Measurements from ENCODE around the gene N4BP2L1.

DNA sequence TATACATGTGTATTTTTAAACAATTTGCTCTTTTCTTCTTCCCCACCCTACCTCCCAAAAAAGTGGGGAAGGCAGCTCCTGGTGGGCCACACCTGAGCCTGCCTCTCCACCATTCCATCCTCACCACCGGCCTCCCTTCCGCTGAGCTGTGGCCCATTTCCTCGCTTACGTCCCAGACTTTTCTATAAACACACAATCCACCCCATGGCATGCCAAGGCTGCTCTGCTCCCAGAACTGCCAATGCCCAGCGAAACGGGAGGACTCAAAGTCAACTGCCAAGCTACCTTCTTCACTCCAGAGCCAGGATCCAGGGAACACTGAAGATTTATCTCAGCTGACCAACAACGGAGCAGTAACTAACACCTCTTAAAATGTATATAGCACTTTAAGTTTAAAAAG lies 2.8 kb downstream of the N4BP2L1 start:
- TF ChIP-seq, protein P1, sequence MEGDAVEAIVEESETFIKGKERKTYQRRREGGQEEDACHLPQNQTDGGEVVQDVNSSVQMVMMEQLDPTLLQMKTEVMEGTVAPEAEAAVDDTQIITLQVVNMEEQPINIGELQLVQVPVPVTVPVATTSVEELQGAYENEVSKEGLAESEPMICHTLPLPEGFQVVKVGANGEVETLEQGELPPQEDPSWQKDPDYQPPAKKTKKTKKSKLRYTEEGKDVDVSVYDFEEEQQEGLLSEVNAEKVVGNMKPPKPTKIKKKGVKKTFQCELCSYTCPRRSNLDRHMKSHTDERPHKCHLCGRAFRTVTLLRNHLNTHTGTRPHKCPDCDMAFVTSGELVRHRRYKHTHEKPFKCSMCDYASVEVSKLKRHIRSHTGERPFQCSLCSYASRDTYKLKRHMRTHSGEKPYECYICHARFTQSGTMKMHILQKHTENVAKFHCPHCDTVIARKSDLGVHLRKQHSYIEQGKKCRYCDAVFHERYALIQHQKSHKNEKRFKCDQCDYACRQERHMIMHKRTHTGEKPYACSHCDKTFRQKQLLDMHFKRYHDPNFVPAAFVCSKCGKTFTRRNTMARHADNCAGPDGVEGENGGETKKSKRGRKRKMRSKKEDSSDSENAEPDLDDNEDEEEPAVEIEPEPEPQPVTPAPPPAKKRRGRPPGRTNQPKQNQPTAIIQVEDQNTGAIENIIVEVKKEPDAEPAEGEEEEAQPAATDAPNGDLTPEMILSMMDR (IDR thresholded peaks at IDR 0.05), result no peak
- TF ChIP-seq POLR2A (IDR thresholded peaks at IDR 0.05), result no peak

Data from stomach (tissue), 4 donors.